Daoy (cell line): Measurements from ENCODE around the gene RBPJL. TPM values are rescaled to one million over a fixed set of nuclear protein-coding genes. Genes with fewer than 3 reads are reported as not detected.

ENCODE experiments used
- DNase-seq: peaks from one replicate; pipeline ENCODE4 v3.0.0-alpha.2; 2015; ENCODE audit warnings: low read depth
- total RNA-seq: library from RNA; depleted of rRNA; stranded (reverse); fragments of >200 nt; shearing (Covaris generic); gene quantifications from 2 replicates; pipeline ENCODE4 v1.2.3, GENCODE V29; 2014

Gene RBPJL
- total RNA-seq, 1 experiment from 2014 or later: not detected

DNA sequence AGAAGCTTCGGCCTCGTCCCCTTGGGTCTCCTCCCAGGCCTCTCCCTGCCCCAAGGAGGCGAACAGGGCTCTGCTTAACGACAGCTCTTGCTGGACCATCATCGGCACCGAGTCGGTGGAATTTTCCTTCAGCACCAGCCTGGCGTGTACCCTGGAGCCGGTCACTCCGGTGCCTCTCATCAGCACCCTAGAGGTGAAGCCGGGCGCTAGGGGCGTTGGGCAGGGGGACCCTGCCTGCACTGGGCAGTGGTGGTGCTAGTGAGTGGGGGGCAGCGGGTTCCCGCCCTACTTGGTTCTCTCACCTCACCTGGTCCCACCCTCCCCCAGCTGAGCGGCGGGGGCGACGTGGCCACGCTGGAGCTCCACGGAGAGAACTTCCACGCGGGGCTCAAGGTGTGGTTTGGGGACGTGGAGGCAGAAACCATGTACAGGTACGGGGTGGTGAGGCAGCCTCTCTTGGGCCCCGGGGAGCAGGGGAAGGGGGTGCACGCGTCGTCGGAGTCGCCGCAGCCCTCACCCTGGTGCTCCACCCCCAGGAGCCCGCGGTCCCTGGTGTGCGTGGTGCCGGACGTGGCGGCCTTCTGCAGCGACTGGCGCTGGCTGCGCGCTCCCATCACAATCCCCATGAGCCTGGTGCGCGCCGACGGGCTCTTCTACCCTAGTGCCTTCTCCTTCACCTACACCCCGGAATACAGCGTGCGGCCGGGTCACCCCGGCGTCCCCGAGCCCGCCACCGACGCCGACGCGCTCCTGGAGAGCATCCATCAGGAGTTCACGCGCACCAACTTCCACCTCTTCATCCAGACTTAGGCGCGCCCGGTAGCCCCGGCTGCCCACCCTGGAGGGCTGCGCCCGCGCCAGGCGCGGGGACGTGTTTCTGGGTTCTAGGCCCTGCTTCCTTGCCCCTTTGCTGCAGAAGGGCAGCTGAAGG is 9.8 kb downstream of the RBPJL start:
- DNase-seq: no peak

- DNase-seq: no peak
Observed at GRCh38 chr20:45317826-45318225, 11.2 kb downstream of the RBPJL start.

DNA sequence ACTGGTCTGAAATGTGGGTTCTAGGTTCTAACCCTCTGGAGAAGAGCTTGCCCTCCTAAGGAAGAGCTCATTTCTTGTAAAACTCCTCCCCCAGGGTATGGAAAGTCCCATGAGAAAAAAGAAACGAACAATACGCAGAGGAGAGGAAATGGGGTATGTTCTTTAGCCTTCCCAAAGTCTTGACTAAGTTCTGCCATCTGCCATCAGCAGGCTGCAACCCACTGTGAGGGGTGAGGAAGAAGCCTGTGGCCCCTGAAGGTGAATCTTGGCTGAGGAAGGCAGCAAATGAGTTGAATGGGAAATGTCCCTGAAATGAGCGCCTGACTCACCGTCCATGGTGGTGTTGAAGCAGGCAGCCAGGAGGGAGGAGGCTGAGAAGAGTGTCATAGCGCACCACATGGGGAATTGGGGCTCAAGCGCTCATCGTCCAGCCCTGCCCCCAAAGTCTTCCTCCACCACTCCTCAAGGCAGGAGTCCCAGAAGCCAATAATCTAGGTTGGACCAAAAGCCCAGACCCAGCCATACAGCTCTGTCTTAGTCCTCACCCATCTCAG is 11.8 kb downstream of the RBPJL start:
- no peak for DNase-seq

DNA sequence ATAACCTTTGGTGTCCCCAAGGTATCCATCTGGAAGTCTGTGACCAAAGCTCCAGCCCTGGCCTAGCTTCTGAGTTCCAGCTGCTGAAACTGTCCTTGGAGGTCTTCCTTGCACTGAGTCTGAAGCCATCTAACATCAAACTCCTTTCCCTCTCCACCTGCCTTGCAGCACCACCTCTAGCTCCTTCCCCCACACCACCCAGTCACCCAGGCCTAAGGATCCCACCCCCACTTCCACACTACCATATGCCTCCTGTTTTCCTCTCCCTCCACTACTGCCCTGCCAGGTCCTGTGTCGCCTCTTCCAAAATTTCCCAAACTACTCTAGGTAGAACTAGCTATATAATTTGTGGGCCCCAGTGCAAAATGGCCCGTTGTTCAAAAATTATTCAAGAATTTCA is 12.3 kb downstream of the RBPJL start:
- no peak for DNase-seq

DNA sequence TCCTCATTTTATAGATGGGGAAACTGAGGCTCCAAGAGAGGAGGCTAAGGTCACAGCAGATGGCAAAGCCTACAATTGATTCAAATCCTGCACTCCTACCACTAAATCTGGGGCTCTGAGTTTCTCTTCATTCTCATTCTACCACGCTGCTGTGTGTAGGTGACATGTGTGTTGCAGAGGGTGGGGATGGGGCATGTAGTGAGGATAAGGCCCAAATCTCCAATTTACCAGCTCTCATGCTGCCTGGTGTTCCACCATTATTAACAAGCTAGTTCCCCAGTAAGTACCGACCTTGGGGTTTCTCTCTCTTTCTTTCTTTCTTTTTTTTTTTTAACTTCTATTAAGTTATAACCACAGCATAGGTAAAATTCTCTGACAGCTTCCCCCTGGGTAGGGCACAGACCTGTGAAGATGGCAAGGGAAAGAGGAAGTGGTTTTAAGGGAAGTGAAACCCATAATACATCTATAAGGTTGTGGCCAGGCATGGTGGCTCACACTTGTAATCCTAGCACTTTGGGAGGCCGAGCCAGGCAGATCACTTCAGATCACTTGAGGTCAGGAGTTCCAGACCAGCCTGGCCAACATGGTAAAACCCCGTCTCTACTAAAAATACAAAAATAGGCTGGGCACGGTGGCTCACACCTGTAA is 14.4 kb downstream of the RBPJL start:
- DNase-seq: no peak

DNA sequence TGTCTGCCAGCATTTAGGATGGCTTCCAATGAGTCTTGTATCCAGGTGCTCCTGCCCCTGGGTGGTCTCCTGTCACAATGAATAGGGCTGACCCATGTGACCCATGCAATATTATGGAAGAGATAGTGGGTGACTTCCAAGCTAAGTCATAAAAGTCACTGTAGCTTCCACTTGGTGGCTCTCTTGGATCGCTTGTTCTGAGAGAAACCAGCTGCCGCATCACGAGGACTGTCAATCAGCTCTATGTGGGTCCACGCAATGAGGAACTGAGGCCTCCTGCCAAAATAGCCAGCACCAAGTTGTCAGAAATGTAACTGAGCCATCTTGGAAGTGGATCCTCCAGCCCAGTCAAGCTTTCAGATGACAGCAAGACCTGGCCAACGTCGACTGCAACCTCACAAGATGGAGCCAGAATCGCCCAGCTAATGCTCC is 16.3 kb downstream of the RBPJL start:
- DNase-seq: peak; percentile 56

GRCh38 chr20:45323731-45324130 is 17.1 kb downstream of the RBPJL start:
- no peak for DNase-seq

DNA sequence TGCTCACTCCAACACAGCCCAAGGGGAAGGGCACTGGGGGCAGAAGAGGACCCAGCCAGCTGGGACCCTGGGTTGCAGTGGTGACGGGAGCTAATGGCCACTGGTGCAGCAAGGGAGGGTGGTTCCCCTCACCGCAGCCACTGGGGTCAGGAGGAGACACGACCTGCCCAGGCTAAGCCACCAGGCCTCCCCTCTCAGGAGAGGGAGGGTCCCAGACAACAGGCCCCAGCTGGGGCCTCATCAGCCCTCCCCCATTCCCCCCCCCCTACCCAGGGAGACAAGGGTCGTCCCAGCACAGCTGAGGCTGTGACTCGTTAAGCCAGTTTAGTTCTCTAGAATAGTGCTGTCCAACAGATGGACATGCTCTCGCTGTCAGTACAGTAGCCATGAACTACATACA is 18.7 kb downstream of the RBPJL start:
- no peak for DNase-seq

DNA sequence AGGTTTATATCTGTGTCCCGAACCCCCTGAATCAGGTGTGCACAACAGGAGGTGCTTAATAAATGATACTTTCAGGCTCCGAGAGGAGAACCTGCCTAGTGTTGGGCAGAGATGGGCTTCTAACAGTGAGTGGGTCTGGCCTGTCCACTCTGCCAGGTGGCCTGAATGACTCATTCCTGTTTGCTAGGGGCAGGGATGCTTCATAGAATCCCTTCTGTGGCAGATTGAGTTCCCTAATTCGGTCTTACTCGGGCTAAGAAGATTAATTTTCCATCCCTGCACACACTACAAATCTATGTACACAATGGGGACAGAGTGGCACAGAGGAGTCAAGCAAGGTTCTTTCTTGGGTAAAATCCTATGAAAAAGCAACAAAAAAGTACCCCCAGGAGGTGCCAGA is 21.8 kb downstream of the RBPJL start:
- no peak for DNase-seq

DNA sequence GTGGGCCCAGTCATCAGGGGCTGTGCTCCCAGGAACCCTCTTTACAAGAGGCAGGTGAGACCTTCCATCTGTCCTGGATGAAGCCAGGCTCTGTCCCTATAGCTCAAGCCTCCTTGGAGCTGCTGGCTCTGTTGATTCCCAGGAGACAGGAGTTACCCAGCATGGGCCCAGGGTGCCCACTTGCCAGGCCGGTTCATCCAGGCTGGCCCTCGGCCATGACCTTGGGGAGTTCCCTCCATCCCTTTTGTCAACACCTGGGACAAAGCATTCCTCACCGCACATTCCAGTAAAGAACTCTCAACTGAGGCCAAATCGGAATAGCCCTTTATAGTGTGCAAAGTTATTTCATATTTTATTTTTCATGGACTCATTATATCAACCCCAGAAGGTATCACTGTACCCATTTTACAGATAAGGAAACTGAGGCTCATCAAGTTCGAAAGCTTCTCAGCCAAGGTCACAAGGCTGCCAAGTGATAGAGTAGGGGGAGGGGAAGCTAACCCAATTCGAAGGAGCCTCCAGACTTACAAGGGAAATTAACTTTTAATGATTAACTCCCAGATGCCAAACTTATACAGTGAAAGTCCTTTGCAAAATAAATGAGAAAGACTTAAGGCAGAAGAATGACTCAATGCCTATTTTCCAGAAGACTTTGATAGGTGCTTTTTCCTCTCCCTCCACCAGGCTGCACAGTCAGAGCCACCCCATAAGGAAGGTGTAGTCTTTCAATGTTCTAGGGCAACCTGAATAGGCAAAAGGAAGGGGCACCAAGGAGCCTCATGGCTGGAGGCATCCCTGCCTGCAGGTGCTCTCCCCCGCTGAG is 23.1 kb downstream of the RBPJL start:
- no peak for DNase-seq

- no peak for DNase-seq
Observed at GRCh38 chr20:45330476-45330875, 23.8 kb downstream of the RBPJL start.

GRCh38 chr20:45336530-45337366 is 30.1 kb downstream of the RBPJL start:
- peak; percentile 92 for DNase-seq

DNA sequence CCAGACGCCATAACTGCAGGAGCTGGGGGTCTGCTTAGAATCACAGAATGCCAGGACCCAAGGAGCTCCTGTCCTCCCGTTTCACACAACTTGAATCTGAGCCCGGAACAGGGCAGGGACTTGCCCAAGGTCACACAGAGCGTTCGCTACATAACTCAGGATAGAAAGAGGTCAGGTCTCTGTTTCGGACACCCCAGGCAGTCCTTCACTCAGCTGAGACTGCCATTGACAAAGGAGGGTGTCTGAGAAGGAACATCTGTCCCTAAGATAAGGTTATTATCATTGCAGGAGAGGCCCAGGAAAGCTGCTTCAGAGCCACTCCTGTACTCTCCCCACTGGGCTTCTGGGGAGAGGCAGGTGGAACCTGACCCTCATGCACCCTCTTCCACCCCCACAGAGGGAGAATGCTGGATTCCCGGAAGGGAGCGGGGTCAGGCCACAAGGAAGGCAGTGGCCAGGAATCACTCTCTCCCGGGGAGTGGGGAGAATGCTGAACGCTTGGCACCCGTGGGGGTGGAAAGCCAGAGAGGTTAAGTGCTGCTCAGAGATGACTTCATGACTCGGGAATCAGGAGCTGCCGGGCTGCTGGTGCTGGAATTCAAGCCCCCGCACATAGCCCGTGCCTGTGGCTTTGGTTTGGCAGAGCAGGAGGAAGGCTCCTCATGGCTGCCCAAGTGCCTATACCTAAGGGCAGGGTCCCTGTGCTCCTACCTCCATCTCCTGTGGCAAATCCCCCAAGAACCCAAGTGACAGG is 30.9 kb downstream of the RBPJL start:
- peak; percentile 89 for DNase-seq

- no peak for DNase-seq
Observed at GRCh38 chr20:45338121-45339030, 31.7 kb downstream of the RBPJL start.

DNA sequence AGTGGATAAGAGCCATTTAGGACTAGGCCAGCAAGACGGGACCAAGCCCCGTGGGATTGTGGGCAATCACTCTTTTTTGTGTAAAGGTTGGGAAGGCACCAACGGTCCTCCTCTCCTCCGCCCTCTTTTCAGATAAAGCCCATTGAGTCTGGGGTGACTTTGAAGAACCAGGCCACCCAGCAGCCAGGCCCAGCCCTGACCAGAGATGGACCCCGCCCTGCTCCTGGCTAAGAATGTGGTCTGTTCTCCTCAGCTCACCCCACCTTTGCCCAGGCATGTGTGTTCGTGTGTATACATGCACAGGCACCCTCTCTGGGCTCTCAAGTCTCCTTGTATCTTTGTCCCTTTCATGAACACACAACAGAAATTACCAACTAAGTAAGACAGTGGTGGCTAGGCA is 32.4 kb downstream of the RBPJL start:
- DNase-seq: no peak

DNA sequence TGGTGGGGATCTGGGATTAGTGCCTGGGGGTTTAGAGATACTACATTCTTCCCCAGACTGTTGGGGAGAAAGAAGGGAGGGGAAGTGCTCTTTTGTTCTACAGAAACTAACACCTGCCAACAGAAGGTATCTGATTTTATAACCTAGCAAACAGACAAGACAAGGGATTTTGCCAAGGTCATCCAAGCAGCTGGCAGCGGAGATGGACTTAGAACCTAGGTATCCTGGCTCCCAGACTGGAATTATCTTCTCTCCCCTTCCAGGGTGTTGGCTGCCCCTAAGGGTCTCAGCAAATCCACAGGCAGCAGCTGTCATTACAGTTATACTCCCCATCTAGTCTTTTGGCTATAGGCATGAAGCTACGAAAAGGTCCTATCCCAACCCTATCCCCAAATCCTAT is 33.2 kb downstream of the RBPJL start:
- DNase-seq: no peak

DNA sequence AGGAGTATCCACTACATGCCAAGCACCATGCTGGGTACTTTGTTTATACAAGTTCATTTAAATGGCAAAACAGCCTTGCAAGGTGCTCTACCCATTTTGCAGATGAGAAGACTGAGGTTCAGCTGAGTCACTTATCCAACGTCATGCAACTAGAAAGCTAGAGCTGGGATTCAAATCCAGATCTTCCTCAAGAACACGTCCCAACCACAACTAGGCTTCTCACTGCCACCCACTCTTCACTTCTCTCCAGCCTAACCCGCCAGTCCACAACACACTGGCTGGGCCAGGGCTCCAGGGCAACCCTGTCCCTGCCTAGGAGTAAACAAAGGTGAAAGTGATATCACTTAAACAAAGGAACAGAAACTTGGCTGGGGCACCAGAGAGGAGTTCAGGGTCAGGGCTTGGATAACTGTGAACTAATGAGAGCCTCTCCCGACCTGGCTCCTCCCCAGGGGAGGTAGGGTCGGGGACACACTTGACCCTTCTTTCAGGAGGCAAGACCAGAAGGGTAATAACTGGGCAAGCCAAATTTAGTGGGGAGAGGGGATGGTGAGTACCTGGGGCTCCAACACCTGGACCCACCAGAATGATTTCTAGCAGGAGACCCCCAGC is 33.7 kb downstream of the RBPJL start:
- no peak for DNase-seq

GRCh38 chr20:45340951-45341350 is 34.3 kb downstream of the RBPJL start:
- no peak for DNase-seq

GRCh38 chr20:45341579-45341938 is 34.9 kb downstream of the RBPJL start:
- DNase-seq: no peak
